NCI-H1694 treated with DMSO at 0.1 percent for 48 hours (cell line): ENCODE results near the gene SF3B2.

ENCODE experiments used
- DNase-seq: peaks from one replicate; lab custom pipeline; 2025; lab: John Stamatoyannopoulos, UW

The SF3B2 gene

GRCh38 chr11:66047541-66048365, 4.4 kb upstream of the SF3B2 start:
- no peak for DNase-seq

DNA sequence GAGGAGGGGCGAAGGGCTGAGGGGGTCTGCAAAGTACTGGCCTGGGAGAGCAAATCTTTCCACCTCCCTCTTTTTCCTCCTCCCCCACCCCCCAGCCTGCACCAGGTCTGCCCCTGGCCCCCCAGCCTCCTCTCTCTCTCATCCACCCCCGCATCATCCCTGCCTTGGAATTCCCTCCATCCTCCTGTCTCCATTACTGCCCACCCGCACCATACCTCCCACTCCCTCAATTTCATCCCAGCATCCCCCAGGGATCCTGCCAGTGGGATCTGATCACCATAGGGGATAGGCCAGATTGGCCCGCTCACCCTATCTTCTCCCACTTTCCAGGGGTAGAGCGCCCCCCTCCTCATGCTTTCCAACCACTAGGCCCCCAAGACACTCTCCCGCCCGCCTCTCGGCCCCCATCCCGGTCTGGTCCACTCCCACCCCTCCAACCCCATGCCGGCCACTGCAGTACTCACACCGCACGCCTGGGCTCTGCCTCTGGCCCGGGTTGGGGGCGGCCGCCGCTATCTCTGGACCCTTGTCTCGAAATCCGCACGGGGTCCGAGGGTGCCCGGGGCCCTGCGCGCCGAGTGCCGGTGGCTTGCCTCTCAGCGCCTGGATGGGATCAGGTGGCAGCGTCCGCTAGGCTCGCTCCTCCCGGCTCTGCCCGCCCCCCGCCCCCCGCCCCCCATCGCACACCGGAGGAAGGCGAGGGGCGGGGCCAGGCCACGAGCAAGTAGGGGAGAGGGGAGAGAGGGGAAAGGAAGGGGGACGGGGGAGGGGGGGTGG, 3.4 kb upstream of the SF3B2 start, which contains the start of gene GAL3ST3:
TSS of gene GAL3ST3 (minus strand) at position 615 of the 777 bp plus-strand sequence. CDS start 3,746 bp downstream, outside the sequence.
- DNase-seq = no peak

- DNase-seq = no peak
Measured at GRCh38 chr11:66050581-66051231, 1.5 kb upstream of the SF3B2 start.

- DNase-seq = no peak
Measured at GRCh38 chr11:66051371-66051765, 796 bp upstream of the SF3B2 start.

DNA sequence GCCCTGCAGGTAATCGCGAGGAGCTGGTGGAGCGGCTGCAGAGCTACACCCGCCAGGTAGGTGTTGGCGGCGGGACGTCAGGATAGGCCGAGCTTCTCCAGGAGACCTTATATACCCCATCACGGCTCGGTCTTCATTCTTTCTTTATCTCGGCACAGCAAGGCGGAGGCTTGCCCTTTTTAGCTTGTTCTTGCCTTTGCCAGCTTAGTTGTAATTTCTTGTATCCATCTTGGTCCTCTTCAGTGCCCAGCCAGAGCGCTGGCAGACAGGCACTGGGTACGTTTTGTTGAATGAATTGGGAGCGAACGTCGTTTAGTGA, 459 bp downstream of the SF3B2 start:
- no peak for DNase-seq

DNA sequence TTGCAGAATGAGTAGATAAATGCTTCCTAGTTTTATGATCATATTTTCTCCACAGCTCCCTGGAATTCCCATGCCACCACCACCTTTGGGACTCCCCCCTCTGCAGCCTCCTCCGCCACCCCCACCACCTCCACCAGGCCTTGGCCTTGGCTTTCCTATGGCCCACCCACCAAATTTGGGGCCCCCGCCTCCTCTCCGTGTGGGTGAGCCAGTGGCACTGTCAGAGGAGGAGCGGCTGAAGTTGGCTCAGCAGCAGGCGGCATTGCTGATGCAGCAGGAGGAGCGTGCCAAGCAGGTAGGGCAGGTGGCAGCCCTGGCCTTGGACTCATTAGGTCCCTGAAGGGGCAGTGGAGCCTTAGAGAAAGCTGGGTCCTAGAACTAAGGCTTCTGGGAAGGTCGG, 2.9 kb downstream of the SF3B2 start:
- no peak for DNase-seq

- no peak for DNase-seq
Measured at GRCh38 chr11:66056501-66056900, 4.3 kb downstream of the SF3B2 start.

DNA sequence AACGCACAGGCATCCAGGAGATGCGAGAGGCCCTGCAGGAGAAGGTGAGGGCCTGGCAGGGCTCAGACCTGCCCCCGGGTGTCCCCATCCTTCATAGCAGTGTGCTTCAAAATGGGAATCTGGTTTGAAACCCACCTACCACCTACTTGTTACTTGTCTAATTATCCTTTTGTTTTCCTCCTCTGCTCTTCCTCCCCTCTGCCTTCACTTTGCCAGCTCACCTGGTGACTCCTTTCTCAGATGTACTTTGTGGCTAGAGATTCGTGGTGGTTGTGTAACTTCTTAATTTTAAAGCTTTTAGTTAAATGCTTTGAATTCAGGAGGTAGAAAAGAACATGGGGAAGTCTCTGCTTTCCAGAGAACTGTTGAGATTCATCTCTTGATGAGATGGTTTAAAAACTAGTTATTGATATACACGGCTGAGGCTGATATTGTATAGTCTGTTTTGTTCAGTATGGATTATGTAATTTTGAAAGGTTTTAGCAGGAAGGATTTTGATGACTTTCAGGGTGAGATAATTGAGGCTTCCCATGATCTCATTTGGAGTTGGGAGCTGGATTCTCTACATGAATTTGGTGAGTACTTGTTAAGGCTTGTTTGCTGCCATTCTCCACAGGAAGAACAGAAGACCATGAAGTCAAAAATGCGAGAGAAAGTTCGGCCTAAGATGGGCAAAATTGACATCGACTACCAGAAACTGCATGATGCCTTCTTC, 8.0 kb downstream of the SF3B2 start:
- DNase-seq = no peak

DNA sequence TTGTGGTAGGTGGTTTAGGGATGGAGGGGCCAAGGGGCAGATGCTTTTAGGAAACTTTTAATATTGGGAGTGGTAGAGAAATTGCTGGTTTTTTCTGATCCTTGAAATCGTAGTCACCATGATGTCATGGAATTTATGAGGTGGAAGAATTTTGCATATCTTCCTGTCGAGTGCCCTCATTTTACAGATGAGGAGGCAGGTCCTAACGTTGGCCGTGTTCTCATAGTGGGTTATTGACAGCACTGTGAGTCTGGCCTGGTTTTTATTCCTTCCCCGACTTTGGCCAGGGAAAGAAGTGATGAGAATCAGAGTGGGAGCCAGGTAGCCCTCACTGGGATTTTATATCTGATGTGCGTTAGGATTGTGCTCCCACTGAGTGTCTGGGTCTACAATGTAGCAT, 9.1 kb downstream of the SF3B2 start:
- no peak for DNase-seq

DNA sequence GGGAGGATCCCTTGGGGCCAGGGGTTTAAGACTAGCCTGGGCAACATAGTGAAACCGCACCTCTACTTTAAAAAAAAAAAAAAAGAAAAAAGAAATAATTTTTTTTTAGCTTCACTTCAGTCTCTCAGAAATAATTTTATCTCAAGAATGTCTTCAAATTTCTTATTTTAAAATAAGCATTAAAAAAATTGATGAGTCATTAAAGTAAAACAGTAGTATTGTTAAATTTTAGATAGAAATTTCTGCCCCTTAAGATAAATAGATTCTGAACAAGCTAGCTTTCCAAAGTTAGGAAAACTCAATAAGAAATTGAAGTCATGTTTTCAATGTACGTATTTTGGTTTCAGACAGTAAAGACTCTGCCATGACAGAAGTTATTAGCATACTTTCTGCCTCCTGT, 10.2 kb downstream of the SF3B2 start:
- DNase-seq = no peak

- DNase-seq = no peak
Measured at GRCh38 chr11:66063900-66064299, 11.7 kb downstream of the SF3B2 start.

GRCh38 chr11:66064571-66064970, 12.4 kb downstream of the SF3B2 start:
- DNase-seq = no peak

- no peak for DNase-seq
Measured at GRCh38 chr11:66066751-66067150, 14.6 kb downstream of the SF3B2 start.

GRCh38 chr11:66067640-66068039, 15.5 kb downstream of the SF3B2 start:
- no peak for DNase-seq

DNA sequence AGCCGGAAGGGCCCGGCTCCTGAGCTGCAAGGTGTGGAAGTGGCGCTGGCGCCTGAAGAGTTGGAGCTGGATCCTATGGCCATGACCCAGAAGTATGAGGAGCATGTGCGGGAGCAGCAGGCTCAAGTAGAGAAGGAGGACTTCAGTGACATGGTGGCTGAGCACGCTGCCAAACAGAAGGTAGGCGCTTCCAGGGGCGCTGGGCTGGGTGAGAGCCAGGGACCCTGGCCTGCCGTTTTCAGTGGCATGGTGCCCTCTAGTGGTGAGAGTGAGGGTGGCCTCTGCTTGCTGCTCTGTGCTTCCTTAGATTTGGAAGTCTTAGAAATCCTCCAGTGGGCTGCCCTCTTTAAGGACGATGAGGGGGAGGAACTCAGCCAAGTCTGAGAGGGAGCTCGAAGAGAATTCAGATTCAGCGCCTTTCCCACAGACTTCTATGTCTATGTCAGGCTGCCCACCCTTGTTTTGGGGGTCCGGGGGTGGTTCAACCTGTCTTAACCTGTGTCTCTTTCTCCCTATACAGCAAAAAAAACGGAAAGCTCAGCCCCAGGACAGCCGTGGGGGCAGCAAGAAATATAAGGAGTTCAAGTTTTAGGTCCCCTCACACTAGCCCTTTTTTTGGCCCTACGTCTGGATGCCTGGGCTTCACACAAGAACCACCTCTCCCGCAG, 16.1 kb downstream of the SF3B2 start:
- peak; percentile 58 for DNase-seq

GRCh38 chr11:66068923-66069714, 17.0 kb downstream of the SF3B2 start:
- peak; percentile 33 for DNase-seq

- DNase-seq = no peak
Measured at GRCh38 chr11:66069715-66070603, 17.8 kb downstream of the SF3B2 start, which contains the start of gene PACS1. Gene PACS1 (plus strand): TSS chr11:66070272. CDS start chr11:66070487, 215 bp downstream.

DNA sequence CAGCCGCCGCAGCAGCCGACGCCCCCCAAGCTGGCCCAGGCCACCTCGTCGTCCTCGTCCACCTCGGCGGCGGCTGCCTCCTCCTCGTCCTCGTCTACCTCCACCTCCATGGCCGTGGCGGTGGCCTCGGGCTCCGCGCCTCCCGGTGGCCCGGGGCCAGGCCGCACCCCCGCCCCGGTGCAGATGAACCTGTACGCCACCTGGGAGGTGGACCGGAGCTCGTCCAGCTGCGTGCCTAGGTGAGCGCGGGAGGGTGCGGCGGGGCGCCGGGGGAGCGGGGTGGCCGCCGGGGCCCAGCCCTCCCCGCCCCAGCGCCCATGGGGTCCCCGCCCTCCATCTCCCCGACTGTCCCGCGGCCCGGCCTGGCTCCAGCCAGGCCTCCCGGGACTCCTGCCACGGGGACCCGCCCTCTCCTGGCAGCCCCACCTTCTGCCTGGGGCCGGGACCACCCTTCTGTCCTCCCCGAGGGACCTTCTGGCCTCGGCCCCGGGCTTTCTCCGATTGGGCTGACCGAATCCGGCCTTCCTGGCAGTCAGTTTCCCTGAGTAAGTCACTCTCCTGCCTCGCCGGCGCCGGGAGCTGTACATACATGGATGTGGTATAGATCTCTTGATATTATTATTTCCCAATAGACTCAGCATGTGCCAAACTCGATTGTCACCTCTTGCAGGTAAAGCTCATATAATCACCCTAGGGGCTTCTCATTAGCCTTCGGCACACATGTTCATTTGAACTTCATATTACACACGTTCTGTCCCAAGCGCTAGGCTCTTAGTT, 18.6 kb downstream of the SF3B2 start:
- no peak for DNase-seq

- DNase-seq = no peak
Measured at GRCh38 chr11:66071381-66071801, 19.2 kb downstream of the SF3B2 start.
